Vagina (tissue), 2 donors: ENCODE data around the gene RIPK3. TPM values are rescaled to one million over a fixed set of nuclear protein-coding genes. Genes with fewer than 3 reads are reported as not detected.

Experiments used
- DNase-seq, 2 donors: peaks; one replicate each; pipeline ENCODE4 v3.0.0-alpha.2; 2017; ENCODE audit errors: extremely low spot score in 2 of 2
- H3K27ac ChIP-seq: fragments of 200-600 bp; sonication (generic); one replicate; pipeline ENCODE4 v1.5.1; 2019
- H3K27me3 ChIP-seq: fragments of 200-600 bp; sonication (generic); one replicate; pipeline ENCODE4 v1.5.1; 2019
- H3K36me3 ChIP-seq, 2 donors: fragments of 200-600 bp; sonication (generic); one replicate each; pipeline ENCODE4 v1.5.1; 2017 to 2019
- H3K4me1 ChIP-seq: fragments of 200-600 bp; sonication (generic); one replicate; pipeline ENCODE4 v1.5.1; 2019
- H3K4me3 ChIP-seq, 2 donors: fragments of 200-600 bp; sonication (generic); 1 replicate in 1 of 2; 2 replicates in 1 of 2; pipeline ENCODE4 v1.5.1; 2016 to 2019
- H3K9me3 ChIP-seq: fragments of 200-600 bp; sonication (generic); one replicate; pipeline ENCODE4 v1.5.1; 2019
- POLR2A ChIP-seq, 2 donors: fragments of 450-650 bp; IDR thresholded peaks; one replicate each; pipeline ENCODE4 v1.6.1; 2017; ENCODE audit warnings: antibody characterized with exemption in 2 of 2, mild to moderate bottlenecking in 2 of 2, moderate library complexity in 2 of 2
- POLR2AphosphoS5 ChIP-seq, 2 donors: sonication (generic); formaldehyde crosslinking; IDR thresholded peaks; one replicate each; pipeline ENCODE4 v1.9.0; 2017; ENCODE audit warnings: antibody characterized with exemption in 2 of 2, mild to moderate bottlenecking in 2 of 2, low read depth in 1 of 2; ENCODE audit not compliant: insufficient read depth in 1 of 2
- intact Hi-C: fragments of 100-400 bp; cut with DNase I; formaldehyde crosslinking; loops from one replicate; pipeline ENCODE4 v1.15.1; 2023
- small RNA-seq: library from RNA; depleted of rRNA; stranded (forward); fragments of <200 nt; gene quantifications from one replicate; pipeline ENCODE3, GENCODE V24; 2016
- total RNA-seq: library from RNA; depleted of rRNA; stranded (reverse); fragments of >200 nt; gene quantifications from one replicate; pipeline ENCODE4 v1.2.3, GENCODE V29; 2016
- TF ChIP-seq, protein P1 (sequence below), 3 experiments: fragments of 450-650 bp in 2 of 3; fragments of 200-600 bp in 1 of 3; sonication (generic) in 1 of 3; IDR thresholded peaks; one replicate each; pipeline ENCODE4 v1.5.1; 2017 to 2019; ENCODE audit warnings: antibody characterized with exemption in 3 of 3, mild to moderate bottlenecking in 2 of 3, moderate library complexity in 2 of 3

Gene RIPK3
- total RNA-seq, 1 donor from 2014 or later, result 10.1 TPM

DNA sequence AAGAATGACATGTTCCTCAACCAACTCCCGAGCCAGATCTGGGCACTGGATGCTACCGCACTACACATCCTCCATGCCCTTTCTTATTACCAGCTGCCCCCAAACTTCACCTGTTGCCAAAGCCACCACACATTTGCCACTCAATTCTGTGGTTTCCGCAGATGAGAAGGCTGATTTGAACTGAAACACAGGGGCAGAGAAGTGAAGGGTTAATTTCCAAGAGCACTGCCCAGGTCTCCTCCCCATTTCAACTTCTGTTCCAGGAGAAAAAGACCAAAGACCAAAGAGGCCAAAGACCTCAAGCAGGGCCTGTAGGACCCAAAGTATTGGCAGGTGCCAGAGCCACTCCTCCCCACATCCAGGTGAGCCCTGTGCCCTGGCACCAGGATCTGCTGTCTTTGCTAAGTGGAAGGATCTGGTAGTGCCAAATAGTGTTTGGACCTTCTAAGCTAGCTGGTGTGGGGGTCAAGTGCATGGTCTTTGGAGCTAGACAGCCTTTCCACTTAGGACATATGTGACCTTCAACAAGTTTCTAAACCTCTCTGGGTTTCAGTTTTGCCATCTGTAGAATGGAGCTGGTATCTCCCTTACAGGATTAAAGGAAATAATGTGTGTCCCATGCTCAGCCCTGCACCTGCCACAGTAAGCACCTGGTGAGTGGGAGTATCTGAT, 48.2 kb downstream of the RIPK3 start:
- Histone ChIP-seq H3K36me3 (peaks cover 0 to 43% of the 10 kb centered on the region in 2 donors), H3K4me1 (peaks cover 2% of the 10 kb centered on the region), H3K27ac (no peak overlapping the region), H3K4me3 (no peak overlapping the region), H3K27me3 (no peaks in the 10 kb centered on the region), H3K9me3 (no peaks in the 10 kb centered on the region)
- TF ChIP-seq POLR2A (IDR thresholded peaks at IDR 0.05), result no peak
- no peak for TF ChIP-seq POLR2AphosphoS5 (IDR thresholded peaks at IDR 0.05; ENCODE audit: insufficient read depth in 1 of 2, low read depth in 1 of 2)
- TF ChIP-seq, protein P1, sequence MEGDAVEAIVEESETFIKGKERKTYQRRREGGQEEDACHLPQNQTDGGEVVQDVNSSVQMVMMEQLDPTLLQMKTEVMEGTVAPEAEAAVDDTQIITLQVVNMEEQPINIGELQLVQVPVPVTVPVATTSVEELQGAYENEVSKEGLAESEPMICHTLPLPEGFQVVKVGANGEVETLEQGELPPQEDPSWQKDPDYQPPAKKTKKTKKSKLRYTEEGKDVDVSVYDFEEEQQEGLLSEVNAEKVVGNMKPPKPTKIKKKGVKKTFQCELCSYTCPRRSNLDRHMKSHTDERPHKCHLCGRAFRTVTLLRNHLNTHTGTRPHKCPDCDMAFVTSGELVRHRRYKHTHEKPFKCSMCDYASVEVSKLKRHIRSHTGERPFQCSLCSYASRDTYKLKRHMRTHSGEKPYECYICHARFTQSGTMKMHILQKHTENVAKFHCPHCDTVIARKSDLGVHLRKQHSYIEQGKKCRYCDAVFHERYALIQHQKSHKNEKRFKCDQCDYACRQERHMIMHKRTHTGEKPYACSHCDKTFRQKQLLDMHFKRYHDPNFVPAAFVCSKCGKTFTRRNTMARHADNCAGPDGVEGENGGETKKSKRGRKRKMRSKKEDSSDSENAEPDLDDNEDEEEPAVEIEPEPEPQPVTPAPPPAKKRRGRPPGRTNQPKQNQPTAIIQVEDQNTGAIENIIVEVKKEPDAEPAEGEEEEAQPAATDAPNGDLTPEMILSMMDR (IDR thresholded peaks at IDR 0.05), result no peak
- no peak for DNase-seq
- intact Hi-C loops, result no loop called here

DNA sequence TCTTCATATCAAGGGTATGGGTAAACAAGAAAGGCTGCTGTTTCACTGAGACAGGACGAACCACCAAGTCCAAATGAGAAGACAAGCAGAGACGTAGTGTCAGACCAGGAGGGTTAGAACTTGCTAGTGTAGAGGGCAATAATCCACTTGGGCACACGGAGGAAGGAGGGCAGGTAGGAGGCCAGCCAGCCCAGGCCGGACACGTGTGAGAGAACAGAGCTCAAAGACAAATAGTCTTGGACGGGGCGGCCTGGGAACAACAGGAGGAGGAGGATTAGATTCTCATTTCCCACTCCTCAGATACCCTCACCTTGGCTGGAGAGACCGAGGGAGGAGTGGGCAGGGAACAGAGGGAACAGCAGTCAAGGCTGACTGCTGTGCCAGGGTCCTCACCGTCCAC, 49.0 kb downstream of the RIPK3 start:
- TF ChIP-seq POLR2AphosphoS5 (IDR thresholded peaks at IDR 0.05; ENCODE audit: insufficient read depth in 1 of 2, low read depth in 1 of 2) (no peak), POLR2A (IDR thresholded peaks at IDR 0.05) (no peak)
- TF ChIP-seq, protein P1 (IDR thresholded peaks at IDR 0.05), result no peak
- Histone ChIP-seq H3K36me3 (peaks cover 0 to 39% of the 10 kb centered on the region in 2 donors), H3K4me1 (peaks cover 4% of the 10 kb centered on the region), H3K27ac (no peak overlapping the region), H3K4me3 (no peak overlapping the region), H3K27me3 (no peaks in the 10 kb centered on the region), H3K9me3 (no peaks in the 10 kb centered on the region)
- DNase-seq, result no peak
- intact Hi-C loops, result no loop called here

DNA sequence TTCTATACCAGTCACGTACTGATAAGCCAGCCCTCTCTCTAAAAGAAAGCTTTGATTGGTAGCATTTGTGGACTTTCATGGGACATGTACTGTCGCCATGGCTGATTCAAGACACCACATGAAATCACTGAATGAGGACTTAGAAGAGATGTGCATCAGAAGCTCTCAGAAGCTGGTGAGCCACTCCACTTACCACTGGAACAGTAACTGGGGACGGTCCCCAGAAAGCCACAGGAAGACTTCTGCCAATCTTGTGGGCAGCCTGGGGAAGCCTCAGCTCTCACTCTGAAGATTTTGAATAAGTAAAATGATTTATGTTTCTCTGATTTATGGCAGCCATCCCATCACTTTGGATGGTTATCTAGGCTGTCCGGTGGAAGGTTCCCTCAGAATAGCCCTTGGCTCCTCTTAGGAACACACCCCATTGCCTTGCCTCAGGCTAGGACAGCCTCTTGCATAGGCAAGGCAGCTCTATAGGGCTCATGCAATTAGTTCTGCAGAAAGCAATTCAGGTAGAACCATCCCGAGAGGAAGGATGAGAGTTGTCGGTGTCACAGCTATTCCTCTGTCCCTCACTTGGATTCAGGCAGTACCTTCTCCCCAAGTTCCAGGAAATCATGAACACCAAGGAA, 50.0 kb downstream of the RIPK3 start:
- Histone ChIP-seq H3K36me3 (peaks cover 0 to 32% of the 10 kb centered on the region in 2 donors), H3K27me3 (no peaks in the 10 kb centered on the region), H3K9me3 (no peaks in the 10 kb centered on the region), H3K27ac (no peak overlapping the region), H3K4me1 (peaks cover 6% of the 10 kb centered on the region), H3K4me3 (no peak overlapping the region)
- TF ChIP-seq, protein P1 (IDR thresholded peaks at IDR 0.05), result no peak
- TF ChIP-seq POLR2AphosphoS5 (IDR thresholded peaks at IDR 0.05; ENCODE audit: insufficient read depth in 1 of 2, low read depth in 1 of 2) (no peak), POLR2A (IDR thresholded peaks at IDR 0.05) (no peak)
- DNase-seq, result no peak
- intact Hi-C loops, result no loop called here

DNA sequence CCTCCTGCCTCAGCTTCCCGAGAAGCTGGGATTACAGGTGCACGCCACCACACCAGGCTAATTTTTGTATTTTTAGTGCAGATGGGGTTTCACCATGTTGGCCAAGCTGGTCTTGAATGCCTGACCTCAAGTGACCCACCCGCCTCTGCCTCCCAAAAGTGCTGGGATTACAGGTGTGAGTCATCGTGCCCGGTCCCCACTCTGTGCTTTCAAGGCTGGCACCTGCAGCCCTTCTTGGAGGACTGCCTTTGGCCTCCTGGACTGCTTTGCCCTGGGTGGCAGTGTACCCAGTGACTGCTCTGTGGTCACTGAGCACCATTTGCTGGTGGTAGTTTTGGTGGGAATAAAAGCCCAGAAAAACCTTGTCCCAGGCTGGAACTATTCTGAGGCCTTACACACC, 52.8 kb downstream of the RIPK3 start:
- H3K27me3 ChIP-seq, result no peaks in the 10 kb centered on the region
- TF ChIP-seq, protein P1 (IDR thresholded peaks at IDR 0.05), result no peak
- TF ChIP-seq POLR2A (IDR thresholded peaks at IDR 0.05) (no peak), POLR2AphosphoS5 (IDR thresholded peaks at IDR 0.05; ENCODE audit: insufficient read depth in 1 of 2, low read depth in 1 of 2) (no peak)
- intact Hi-C loops, result no loop called here
- H3K36me3 ChIP-seq, result peaks cover 0 to 25% of the 10 kb centered on the region in 2 donors
- no peak overlapping the region for H3K27ac ChIP-seq
- H3K4me1 ChIP-seq, result peaks cover 6% of the 10 kb centered on the region
- no peaks in the 10 kb centered on the region for H3K9me3 ChIP-seq
- no peak overlapping the region for H3K4me3 ChIP-seq
- DNase-seq, result no peak

Small RNA genes within 50 kb of the gene (small RNA-seq; reads per million reads assigned to genes)
- gene RF00026, result not detected

Other genes starting within 250 kb of the RIPK3 start
- gene PCK2, start 245.7 kb downstream of the RIPK3 start, total RNA-seq, result 18.7 TPM
- 75.6 TPM for gene DCAF11, start 225.2 kb downstream of the RIPK3 start, total RNA-seq
- 1.2 TPM for gene NRL, start 225.0 kb downstream of the RIPK3 start, total RNA-seq
- not detected for gene FITM1, start 209.3 kb downstream of the RIPK3 start, total RNA-seq
- 118 TPM for gene PSME1, start 203.8 kb downstream of the RIPK3 start, total RNA-seq
- gene EMC9, start 198.4 kb downstream of the RIPK3 start, total RNA-seq, result 23.8 TPM
- 131 TPM for gene PSME2, start 193.4 kb downstream of the RIPK3 start, total RNA-seq
- gene RNF31, start 192.5 kb downstream of the RIPK3 start, total RNA-seq, result 87.9 TPM
- 55.0 TPM for gene IRF9, start 178.7 kb downstream of the RIPK3 start, total RNA-seq
- gene REC8, start 167.9 kb downstream of the RIPK3 start, total RNA-seq, result 5.9 TPM
- gene IPO4, start 151.2 kb downstream of the RIPK3 start, total RNA-seq, result 28.5 TPM
- 37.3 TPM for gene TM9SF1, start 144.6 kb downstream of the RIPK3 start, total RNA-seq
- 0.74 TPM for gene TSSK4, start 134.3 kb downstream of the RIPK3 start, total RNA-seq
- gene CHMP4A, start 126.5 kb downstream of the RIPK3 start, total RNA-seq, result 37.6 TPM
- gene MDP1, start 123.9 kb downstream of the RIPK3 start, total RNA-seq, result 32.7 TPM
- gene NEDD8, start 107.6 kb downstream of the RIPK3 start, total RNA-seq, result 140 TPM
- 35.6 TPM for gene GMPR2, start 107.1 kb downstream of the RIPK3 start, total RNA-seq
- gene TINF2, start 97.4 kb downstream of the RIPK3 start, total RNA-seq, result 64.1 TPM
- 269 TPM for gene TGM1, start 76.8 kb downstream of the RIPK3 start, total RNA-seq
- gene RABGGTA, start 68.4 kb downstream of the RIPK3 start, total RNA-seq, result 43.5 TPM
- gene DHRS1, start 40.2 kb downstream of the RIPK3 start, total RNA-seq, result 84.2 TPM
- 13.8 TPM for gene NOP9, start 40.1 kb downstream of the RIPK3 start, total RNA-seq
- 16.0 TPM for gene CIDEB, start 32.0 kb downstream of the RIPK3 start, total RNA-seq
- 66.5 TPM for gene LTB4R2, start 29.9 kb downstream of the RIPK3 start, total RNA-seq
- gene LTB4R, start 28.5 kb downstream of the RIPK3 start, total RNA-seq, result 35.1 TPM
- 32.7 TPM for gene ADCY4, start 4.9 kb downstream of the RIPK3 start, total RNA-seq
- gene NFATC4, start 28.2 kb upstream of the RIPK3 start, total RNA-seq, result 47.9 TPM
- 14.7 TPM for gene NYNRIN, start 59.0 kb upstream of the RIPK3 start, total RNA-seq
- 1.7 TPM for gene CBLN3, start 89.7 kb upstream of the RIPK3 start, total RNA-seq
- gene KHNYN, start 90.0 kb upstream of the RIPK3 start, total RNA-seq, result 41.7 TPM
- 43.2 TPM for gene SDR39U1, start 102.8 kb upstream of the RIPK3 start, total RNA-seq
- not detected for gene CMA1, start 168.3 kb upstream of the RIPK3 start, total RNA-seq
- 1.5 TPM for gene CTSG, start 236.3 kb upstream of the RIPK3 start, total RNA-seq